HEK293T (cell line): ENCODE results near the gene DHX9.

Experiments
- CTCF ChIA-PET: fragments of 350-600 bp; formaldehyde crosslinking; extraction: SDS; loops from one replicate; lab custom pipeline; 2021; ENCODE audit warnings: antibody characterized with exemption, inconsistent platforms; lab: Yijun Ruan, JAX
- POLR2A ChIA-PET: fragments of 350-600 bp; formaldehyde crosslinking; extraction: SDS; loops from one replicate; lab custom pipeline; 2020; ENCODE audit warnings: antibody characterized with exemption, inconsistent platforms; lab: Yijun Ruan, JAX
- DNase-seq: peaks from one replicate; pipeline ENCODE4 v3.0.0; 2012; ENCODE audit warnings: mixed read lengths; ENCODE audit errors: extremely low spot score
- ARNT ChIP-seq: fragments of 450-650 bp; IDR thresholded peaks from 2 replicates; pipeline ENCODE4 v1.6.1; 2017; ENCODE audit warnings: mild to moderate bottlenecking
- BHLHE40 ChIP-seq: fragments of 450-650 bp; IDR thresholded peaks from 2 replicates; pipeline ENCODE4 v1.6.1; 2016; ENCODE audit warnings: mild to moderate bottlenecking, moderate library complexity, borderline replicate concordance
- CTBP1 ChIP-seq: fragments of 450-650 bp; IDR thresholded peaks from 2 replicates; pipeline ENCODE4 v1.6.1; 2016; ENCODE audit warnings: borderline replicate concordance
- ELF4 ChIP-seq: fragments of 450-650 bp; IDR thresholded peaks from 2 replicates; pipeline ENCODE4 v1.6.1; 2017; ENCODE audit warnings: antibody characterized with exemption
- FOXA1 ChIP-seq: fragments of 450-650 bp; IDR thresholded peaks from 2 replicates; pipeline ENCODE4 v1.6.1; 2016; ENCODE audit warnings: mild to moderate bottlenecking
- FOXK2 ChIP-seq: fragments of 450-650 bp; IDR thresholded peaks from 2 replicates; pipeline ENCODE4 v1.6.1; 2016; ENCODE audit warnings: mild to moderate bottlenecking
- FOXM1 ChIP-seq: fragments of 450-650 bp; IDR thresholded peaks from 2 replicates; pipeline ENCODE4 v1.6.1; 2017; ENCODE audit warnings: mild to moderate bottlenecking, borderline replicate concordance
- HDGF ChIP-seq: fragments of 450-650 bp; IDR thresholded peaks from 2 replicates; pipeline ENCODE4 v1.6.1; 2017; ENCODE audit warnings: antibody characterized with exemption, borderline replicate concordance
- L3MBTL2 ChIP-seq: fragments of 450-650 bp; conservative IDR thresholded peaks from 2 replicates; pipeline ENCODE4 v1.6.1; 2016; ENCODE audit warnings: mild to moderate bottlenecking
- LEF1 ChIP-seq: fragments of 450-650 bp; IDR thresholded peaks from 2 replicates; pipeline ENCODE4 v1.6.1; 2017; ENCODE audit warnings: mild to moderate bottlenecking, borderline replicate concordance
- NFRKB ChIP-seq: fragments of 450-650 bp; IDR thresholded peaks from 2 replicates; pipeline ENCODE4 v1.6.1; 2016; ENCODE audit warnings: mild to moderate bottlenecking, moderate library complexity
- PKNOX1 ChIP-seq: fragments of 450-650 bp; IDR thresholded peaks from 2 replicates; pipeline ENCODE4 v1.6.1; 2016
- SP1 ChIP-seq: fragments of 450-650 bp; IDR thresholded peaks from 2 replicates; pipeline ENCODE4 v1.6.1; 2017
- SUZ12 ChIP-seq: fragments of 450-650 bp; IDR thresholded peaks from 2 replicates; pipeline ENCODE4 v1.6.1; 2016; ENCODE audit warnings: mild to moderate bottlenecking
- TARDBP ChIP-seq: fragments of 450-650 bp; IDR thresholded peaks from 2 replicates; pipeline ENCODE4 v1.6.1; 2016
- ZNF384 ChIP-seq: fragments of 450-650 bp; IDR thresholded peaks from 2 replicates; pipeline ENCODE4 v1.6.1; 2016

Gene DHX9

GRCh38 chr1:182905321-182905720 lies 66.2 kb downstream of the DHX9 start:
- TF ChIP-seq ELF4 (no peak), HDGF (no peak), FOXM1 (no peak), PKNOX1 (no peak), FOXK2 (no peak), L3MBTL2 (no peak), CTBP1 (no peak), NFRKB (no peak), TARDBP (no peak), ARNT (no peak), FOXA1 (no peak), LEF1 (no peak)
- DNase-seq, result no peak
- POLR2A ChIA-PET, result no interaction called here
- CTCF ChIA-PET, result no interaction called here

- TF ChIP-seq NFRKB, result no peak
- no peak for TF ChIP-seq ARNT
- TF ChIP-seq LEF1, result no peak
- TF ChIP-seq ZNF384, result no peak
- no peak for TF ChIP-seq FOXA1
- TF ChIP-seq TARDBP, result no peak
- no peak for TF ChIP-seq ELF4
- TF ChIP-seq L3MBTL2, result no peak
- no peak for DNase-seq
- POLR2A ChIA-PET, result no interaction called here
- CTCF ChIA-PET, result no interaction called here
These were observed 70.4 kb downstream of the DHX9 start for GRCh38 chr1:182909578-182909977.

DNA sequence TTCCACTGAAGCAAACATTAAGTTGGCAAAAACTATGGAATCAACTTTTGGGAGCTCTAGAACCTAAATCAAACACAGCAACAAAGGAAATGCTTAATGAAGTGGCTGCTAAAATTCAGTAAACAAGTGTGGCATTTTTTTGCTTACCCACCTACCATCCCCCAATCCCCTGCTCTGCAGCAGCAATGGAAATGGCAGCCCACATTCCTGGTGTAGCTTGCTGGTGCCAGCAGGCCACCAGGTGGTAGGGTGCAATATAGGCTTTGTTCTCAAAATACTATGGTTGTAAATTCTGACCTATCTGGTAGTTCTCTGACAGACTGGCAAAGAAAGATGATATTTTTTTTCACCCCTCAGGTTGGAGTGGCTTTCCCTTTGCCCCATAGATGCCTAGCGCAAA lies 71.0 kb downstream of the DHX9 start:
- DNase-seq, result no peak
- TF ChIP-seq L3MBTL2, result no peak
- no peak for TF ChIP-seq TARDBP
- no peak for TF ChIP-seq FOXM1
- TF ChIP-seq SP1, result no peak
- TF ChIP-seq LEF1, result no peak
- no peak for TF ChIP-seq SUZ12
- TF ChIP-seq NFRKB, result no peak
- TF ChIP-seq BHLHE40, result no peak
- TF ChIP-seq ZNF384, result no peak
- TF ChIP-seq HDGF, result no peak
- TF ChIP-seq CTBP1, result no peak
- TF ChIP-seq FOXA1, result no peak
- TF ChIP-seq ARNT, result no peak
- TF ChIP-seq ELF4, result no peak
- CTCF ChIA-PET, result interaction anchor here (1.1 kb wide), 1 partner anchor 325 kb away, joined by 6 read pairs; no protein-coding TSS in a partner anchor
- POLR2A ChIA-PET, result no interaction called here

GRCh38 chr1:182913401-182913800 lies 74.3 kb downstream of the DHX9 start:
- no peak for DNase-seq
- ChIA-PET CTCF (no interaction called here), POLR2A (no interaction called here)
- TF ChIP-seq BHLHE40, result no peak
- no peak for TF ChIP-seq PKNOX1
- no peak for TF ChIP-seq SP1

DNA sequence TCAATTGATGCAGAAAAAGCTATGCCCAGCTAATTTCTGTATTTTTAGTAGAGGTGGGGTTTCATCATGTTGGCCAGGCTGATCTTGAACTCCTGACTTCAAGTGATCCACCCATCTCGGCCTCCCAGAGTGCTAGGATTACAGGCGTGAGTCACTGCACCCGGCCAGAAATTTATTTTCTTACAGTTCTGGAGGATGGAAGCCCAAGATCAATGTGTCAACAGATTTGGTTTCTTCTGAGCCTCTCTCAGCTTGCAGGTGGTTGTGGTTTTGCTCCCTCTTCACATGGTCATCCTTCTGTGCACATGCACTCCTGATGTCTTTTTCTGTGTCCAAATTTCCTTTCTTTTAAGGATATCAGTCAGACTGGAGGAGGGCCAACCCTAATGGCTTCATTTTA lies 78.2 kb downstream of the DHX9 start:
- TF ChIP-seq L3MBTL2, result no peak
- TF ChIP-seq BHLHE40, result no peak
- no peak for TF ChIP-seq ZNF384
- CTCF ChIA-PET, result interaction anchor here (0.7 kb wide), 1 partner anchor 52 kb away, joined by 3 read pairs; no protein-coding TSS in a partner anchor
- POLR2A ChIA-PET, result no interaction called here
- DNase-seq, result no peak

DNA sequence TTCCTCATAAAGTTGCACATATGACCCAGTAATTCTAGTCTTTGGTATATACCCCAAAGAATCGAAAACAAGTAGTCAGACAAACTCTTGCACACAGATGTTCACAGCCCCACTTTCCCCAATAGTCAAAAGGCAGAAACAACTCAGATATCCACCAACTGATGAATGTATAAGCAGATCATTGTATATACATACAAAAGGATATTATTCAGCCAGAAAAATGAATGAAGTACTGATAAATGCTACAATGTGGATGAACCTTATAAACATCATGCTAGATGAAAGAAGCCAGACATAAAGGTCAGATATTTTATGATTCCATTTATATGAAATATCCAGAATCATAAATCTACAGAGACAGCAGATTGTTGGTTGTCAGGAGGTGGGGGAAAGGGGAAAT lies 86.5 kb downstream of the DHX9 start:
- POLR2A ChIA-PET, result no interaction called here
- no peak for TF ChIP-seq FOXK2
- no peak for TF ChIP-seq NFRKB
- TF ChIP-seq ARNT, result no peak
- TF ChIP-seq LEF1, result no peak
- no peak for TF ChIP-seq CTBP1
- no peak for TF ChIP-seq SUZ12
- no peak for TF ChIP-seq PKNOX1
- TF ChIP-seq ZNF384, result no peak
- no peak for TF ChIP-seq FOXA1
- TF ChIP-seq BHLHE40, result no peak
- TF ChIP-seq HDGF, result no peak
- no peak for TF ChIP-seq ELF4
- no peak for DNase-seq
- CTCF ChIA-PET, result no interaction called here

GRCh38 chr1:182927693-182928433 lies 88.7 kb downstream of the DHX9 start:
- CTCF ChIA-PET, result no interaction called here
- DNase-seq, result no peak
- POLR2A ChIA-PET, result no interaction called here
- TF ChIP-seq HDGF, result no peak
- TF ChIP-seq TARDBP, result no peak
- TF ChIP-seq FOXM1, result no peak
- no peak for TF ChIP-seq SUZ12
- no peak for TF ChIP-seq CTBP1
- TF ChIP-seq L3MBTL2, result no peak
- TF ChIP-seq PKNOX1, result no peak
- no peak for TF ChIP-seq LEF1
- no peak for TF ChIP-seq ZNF384
- TF ChIP-seq ELF4, result no peak
- TF ChIP-seq FOXK2, result no peak
- TF ChIP-seq BHLHE40, result no peak
- TF ChIP-seq FOXA1, result no peak
- TF ChIP-seq ARNT, result no peak
- TF ChIP-seq SP1, result no peak
